ENCODE measurements around the gene SMG7.

SMG7 gene

GRCh38 chr1:183600136-183600535, 127.8 kb downstream of the SMG7 start:
- Histone ChIP-seq H3F3A (ENCODE audit: control insufficient read depth, insufficient read depth) (no peaks in the 10 kb centered on the region), H3K4me3 (ENCODE audit: low read length) (no peak overlapping the region), H3K36me3 (ENCODE audit: control insufficient read depth, low read length) (no peaks in the 10 kb centered on the region), H3K27me3 (ENCODE audit: control insufficient read depth, low read length) (peaks cover 28% of the 10 kb centered on the region), H3K9me2 (replicated peaks; ENCODE audit: control insufficient read depth, low read length) (no peaks in the 10 kb centered on the region), H3K79me2 (ENCODE audit: control insufficient read depth, low read length) (no peaks in the 10 kb centered on the region), H3K27ac (ENCODE audit: low read depth, low read length) (no peak overlapping the region), H3K9me3 (ENCODE audit: control insufficient read depth, insufficient read depth, low read length) (no peaks in the 10 kb centered on the region), H4K20me1 (ENCODE audit: control insufficient read depth, insufficient read depth, low read depth, low read length) (no peaks in the 10 kb centered on the region), H3K4me2 (ENCODE audit: low read length) (no peak overlapping the region), H3K4me1 (ENCODE audit: control insufficient read depth, low read length) (peaks cover 2% of the 10 kb centered on the region; the same call in 1 of the 2 replicates)
- TF ChIP-seq EZH2phosphoT487 (IDR thresholded peaks at IDR 0.05; ENCODE audit: borderline replicate concordance, low read length), result no peak
- TF ChIP-seq CTCF (IDR thresholded peaks at IDR 0.05; ENCODE audit: low read depth, low read length, poor library complexity, severe bottlenecking), result no peak

- Histone ChIP-seq H3K79me2 (ENCODE audit: control insufficient read depth, low read length) (no peaks in the 10 kb centered on the region), H3K27me3 (ENCODE audit: control insufficient read depth, low read length) (peaks cover 26% of the 10 kb centered on the region), H3K4me3 (ENCODE audit: low read length) (no peak overlapping the region), H3K36me3 (ENCODE audit: control insufficient read depth, low read length) (no peaks in the 10 kb centered on the region), H3K27ac (ENCODE audit: low read depth, low read length) (no peak overlapping the region), H3K9me3 (ENCODE audit: control insufficient read depth, insufficient read depth, low read length) (no peaks in the 10 kb centered on the region), H3K4me2 (ENCODE audit: low read length) (no peak overlapping the region), H3K4me1 (ENCODE audit: control insufficient read depth, low read length) (peaks cover 4% of the 10 kb centered on the region; the same call in 1 of the 2 replicates), H3F3A (ENCODE audit: control insufficient read depth, insufficient read depth) (no peaks in the 10 kb centered on the region), H4K20me1 (ENCODE audit: control insufficient read depth, insufficient read depth, low read depth, low read length) (no peaks in the 10 kb centered on the region), H3K9me2 (replicated peaks; ENCODE audit: control insufficient read depth, low read length) (no peaks in the 10 kb centered on the region)
- TF ChIP-seq EZH2phosphoT487 (IDR thresholded peaks at IDR 0.05; ENCODE audit: borderline replicate concordance, low read length), result no peak
Measured at GRCh38 chr1:183600634-183601033, 128.3 kb downstream of the SMG7 start.

GRCh38 chr1:183602510-183602909, 130.2 kb downstream of the SMG7 start:
- H4K20me1 ChIP-seq (ENCODE audit: control insufficient read depth, insufficient read depth, low read depth, low read length), result no peaks in the 10 kb centered on the region
- H3K36me3 ChIP-seq (ENCODE audit: control insufficient read depth, low read length), result no peaks in the 10 kb centered on the region
- no peaks in the 10 kb centered on the region for H3K79me2 ChIP-seq (ENCODE audit: control insufficient read depth, low read length)
- H3K27ac ChIP-seq (ENCODE audit: low read depth, low read length), result no peak overlapping the region
- peaks cover 9% of the 10 kb centered on the region for H3K4me1 ChIP-seq (ENCODE audit: control insufficient read depth, low read length)
- no peak for TF ChIP-seq EZH2phosphoT487 (IDR thresholded peaks at IDR 0.05; ENCODE audit: borderline replicate concordance, low read length)
- no peak overlapping the region for H3K4me3 ChIP-seq (ENCODE audit: low read length)
- peaks cover 12% of the 10 kb centered on the region for H3K27me3 ChIP-seq (ENCODE audit: control insufficient read depth, low read length)
- no peaks in the 10 kb centered on the region for H3K9me3 ChIP-seq (ENCODE audit: control insufficient read depth, insufficient read depth, low read length)
- H3K4me2 ChIP-seq (ENCODE audit: low read length), result no peak overlapping the region
- no peaks in the 10 kb centered on the region for H3F3A ChIP-seq (ENCODE audit: control insufficient read depth, insufficient read depth)
- H3K9me2 ChIP-seq (replicated peaks; ENCODE audit: control insufficient read depth, low read length), result no peaks in the 10 kb centered on the region
